ENCODE results near the gene IL16. TPM values are rescaled to one million over a fixed set of nuclear protein-coding genes. Genes with fewer than 3 reads are reported as not detected.

The IL16 gene
- polyA plus RNA-seq, 1 donor (not counting 4 experiments of a cell fraction or from before 2014, with no cell fraction given) = not detected

DNA sequence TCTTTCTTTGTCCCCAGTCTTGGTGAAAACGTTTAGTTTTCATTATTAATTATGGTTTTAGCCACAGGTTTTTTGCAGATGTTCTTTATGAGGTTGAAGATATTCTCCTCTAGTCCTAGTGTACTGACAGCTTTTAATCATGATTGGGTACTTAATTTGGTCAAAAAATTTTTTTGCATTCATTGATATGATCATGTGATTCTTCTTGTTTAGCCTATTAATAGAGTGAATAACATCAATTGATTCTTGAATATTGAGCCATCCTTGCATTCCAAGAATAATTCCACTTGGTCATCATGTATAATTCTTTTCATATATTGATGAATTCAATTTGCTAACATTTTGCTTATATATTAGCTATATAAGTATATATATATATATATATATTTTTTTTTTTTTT is 46.1 kb downstream of the IL16 start:
- H3K9me3 ChIP-seq (ENCODE audit: control insufficient read depth, low read depth, low read length) = no peaks in the 10 kb centered on the region
- H3K4me1 ChIP-seq (ENCODE audit: control insufficient read depth, extremely low read depth, insufficient read depth, low read length) = no peaks in the 10 kb centered on the region
- dilution Hi-C loops (cut with MboI; ENCODE audit: extremely low pct_ligation_motif_present, low sequenced_read_pairs) = no loop called here

DNA sequence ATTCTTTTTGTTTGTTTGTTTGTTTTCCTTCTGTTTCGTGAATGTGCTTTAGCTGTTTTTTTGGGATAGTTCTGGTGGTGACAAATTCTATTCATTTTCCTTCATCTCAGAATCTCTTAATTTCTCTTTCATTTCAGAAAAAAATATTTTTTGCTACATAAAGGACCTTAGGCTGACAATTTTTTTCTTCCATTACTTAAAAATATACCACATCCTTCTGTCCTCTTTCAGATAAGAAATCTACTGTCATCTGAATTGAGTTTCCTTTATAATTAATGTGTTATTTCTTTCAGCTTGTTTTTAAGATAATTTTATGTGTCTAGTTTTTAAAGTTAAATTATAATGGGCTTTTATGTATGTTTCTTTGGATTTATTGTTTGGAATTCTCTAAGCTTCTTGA is 47.6 kb downstream of the IL16 start:
- no peaks in the 10 kb centered on the region for H3K79me2 ChIP-seq (ENCODE audit: control insufficient read depth, insufficient read depth, low read length)
- H3K9ac ChIP-seq (ENCODE audit: control insufficient read depth, extremely low read depth, insufficient read depth, low read length) = no peak overlapping the region
- dilution Hi-C loops (cut with MboI; ENCODE audit: extremely low pct_ligation_motif_present, low sequenced_read_pairs) = no loop called here
- FAIRE-seq (no peak), DNase-seq (ENCODE audit: low read depth, low spot score) (no peak)
- no peak overlapping the region for H3K27ac ChIP-seq (ENCODE audit: control insufficient read depth, insufficient read depth, low read length)
- H3K9me1 ChIP-seq (ENCODE audit: control insufficient read depth, extremely low read depth, insufficient read depth, low read length) = no peaks in the 10 kb centered on the region
- no peaks in the 10 kb centered on the region for H3K36me3 ChIP-seq (ENCODE audit: control insufficient read depth in 2 of 2, extremely low read depth in 1 of 2, insufficient read depth in 2 of 2, low read length in 2 of 2)
- H3K27me3 ChIP-seq (ENCODE audit: control insufficient read depth, extremely low read depth, insufficient read depth, low read length) = no peaks in the 10 kb centered on the region
- no peak for TF ChIP-seq EZH2 (IDR thresholded peaks at IDR 0.05; ENCODE audit: low read length)
- TF ChIP-seq, protein P1, sequence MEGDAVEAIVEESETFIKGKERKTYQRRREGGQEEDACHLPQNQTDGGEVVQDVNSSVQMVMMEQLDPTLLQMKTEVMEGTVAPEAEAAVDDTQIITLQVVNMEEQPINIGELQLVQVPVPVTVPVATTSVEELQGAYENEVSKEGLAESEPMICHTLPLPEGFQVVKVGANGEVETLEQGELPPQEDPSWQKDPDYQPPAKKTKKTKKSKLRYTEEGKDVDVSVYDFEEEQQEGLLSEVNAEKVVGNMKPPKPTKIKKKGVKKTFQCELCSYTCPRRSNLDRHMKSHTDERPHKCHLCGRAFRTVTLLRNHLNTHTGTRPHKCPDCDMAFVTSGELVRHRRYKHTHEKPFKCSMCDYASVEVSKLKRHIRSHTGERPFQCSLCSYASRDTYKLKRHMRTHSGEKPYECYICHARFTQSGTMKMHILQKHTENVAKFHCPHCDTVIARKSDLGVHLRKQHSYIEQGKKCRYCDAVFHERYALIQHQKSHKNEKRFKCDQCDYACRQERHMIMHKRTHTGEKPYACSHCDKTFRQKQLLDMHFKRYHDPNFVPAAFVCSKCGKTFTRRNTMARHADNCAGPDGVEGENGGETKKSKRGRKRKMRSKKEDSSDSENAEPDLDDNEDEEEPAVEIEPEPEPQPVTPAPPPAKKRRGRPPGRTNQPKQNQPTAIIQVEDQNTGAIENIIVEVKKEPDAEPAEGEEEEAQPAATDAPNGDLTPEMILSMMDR (optimal IDR thresholded peaks at IDR 0.05 in 1 of 3, IDR thresholded peaks at IDR 0.05 in 1 of 3, conservative IDR thresholded peaks at IDR 0.05 in 1 of 3; ENCODE audit: extremely low read depth in 1 of 3, insufficient read depth in 2 of 3, low read length in 3 of 3) = no peak
- no peaks in the 10 kb centered on the region for H3K4me1 ChIP-seq (ENCODE audit: control insufficient read depth, extremely low read depth, insufficient read depth, low read length)
- no peak overlapping the region for H2AFZ ChIP-seq (ENCODE audit: control insufficient read depth, low read length)
- no peak overlapping the region for H3K4me3 ChIP-seq (ENCODE audit: control insufficient read depth in 2 of 3, extremely low read depth in 1 of 3, insufficient read depth in 2 of 3, low read depth in 1 of 3, low read length in 3 of 3)
- no peaks in the 10 kb centered on the region for H4K20me1 ChIP-seq (ENCODE audit: control insufficient read depth, extremely low read depth, insufficient read depth, low read length)
- H3K9me3 ChIP-seq (ENCODE audit: control insufficient read depth, low read depth, low read length) = no peaks in the 10 kb centered on the region
- H3K4me2 ChIP-seq (ENCODE audit: control insufficient read depth, extremely low read depth, insufficient read depth, low read depth, low read length) = no peak overlapping the region

More for the DNA sequence above, 46.1 kb downstream of the IL16 start:
- no peaks in the 10 kb centered on the region for H3K36me3 ChIP-seq (ENCODE audit: control insufficient read depth in 2 of 2, extremely low read depth in 1 of 2, insufficient read depth in 2 of 2, low read length in 2 of 2)
- H4K20me1 ChIP-seq (ENCODE audit: control insufficient read depth, extremely low read depth, insufficient read depth, low read length) = no peaks in the 10 kb centered on the region
- H3K27me3 ChIP-seq (ENCODE audit: control insufficient read depth, extremely low read depth, insufficient read depth, low read length) = no peaks in the 10 kb centered on the region
- H3K27ac ChIP-seq (ENCODE audit: control insufficient read depth, insufficient read depth, low read length) = no peak overlapping the region
- DNase-seq (ENCODE audit: low read depth, low spot score) = no peak
- H3K79me2 ChIP-seq (ENCODE audit: control insufficient read depth, insufficient read depth, low read length) = no peaks in the 10 kb centered on the region
- no peak overlapping the region for H3K4me3 ChIP-seq (ENCODE audit: control insufficient read depth in 2 of 3, extremely low read depth in 1 of 3, insufficient read depth in 2 of 3, low read depth in 1 of 3, low read length in 3 of 3)
- TF ChIP-seq EZH2 (IDR thresholded peaks at IDR 0.05; ENCODE audit: low read length) = no peak
- TF ChIP-seq, protein P1 (optimal IDR thresholded peaks at IDR 0.05 in 1 of 3, IDR thresholded peaks at IDR 0.05 in 1 of 3, conservative IDR thresholded peaks at IDR 0.05 in 1 of 3; ENCODE audit: extremely low read depth in 1 of 3, insufficient read depth in 2 of 3, low read length in 3 of 3) = no peak
- no peak overlapping the region for H3K9ac ChIP-seq (ENCODE audit: control insufficient read depth, extremely low read depth, insufficient read depth, low read length)
- H3K4me2 ChIP-seq (ENCODE audit: control insufficient read depth, extremely low read depth, insufficient read depth, low read depth, low read length) = no peak overlapping the region
- no peak for FAIRE-seq
- no peaks in the 10 kb centered on the region for H3K9me1 ChIP-seq (ENCODE audit: control insufficient read depth, extremely low read depth, insufficient read depth, low read length)
- no peak overlapping the region for H2AFZ ChIP-seq (ENCODE audit: control insufficient read depth, low read length)

Measured in keratinocyte (primary cell).